HT1080 (cell line): ENCODE data around the gene FOS. TPM values are rescaled to one million over a fixed set of nuclear protein-coding genes. Genes with fewer than 3 reads are reported as not detected.
"Not testable (repeated sequence)": the region's sequence is repeated elsewhere in the genome, so short reads cannot be mapped to it uniquely, and the experiment has no call there.

Source experiments
- DNase-seq: peaks from one replicate; pipeline ENCODE4 v3.0.0-alpha.2; 2015; ENCODE audit warnings: low read depth
- total RNA-seq: library from RNA; depleted of rRNA; stranded (reverse); fragments of >200 nt; shearing (Covaris generic); gene quantifications from 2 replicates; pipeline ENCODE4 v1.2.3, GENCODE V29; 2014

The FOS gene
- total RNA-seq, 1 experiment from 2014 or later: 3.2 TPM

DNA sequence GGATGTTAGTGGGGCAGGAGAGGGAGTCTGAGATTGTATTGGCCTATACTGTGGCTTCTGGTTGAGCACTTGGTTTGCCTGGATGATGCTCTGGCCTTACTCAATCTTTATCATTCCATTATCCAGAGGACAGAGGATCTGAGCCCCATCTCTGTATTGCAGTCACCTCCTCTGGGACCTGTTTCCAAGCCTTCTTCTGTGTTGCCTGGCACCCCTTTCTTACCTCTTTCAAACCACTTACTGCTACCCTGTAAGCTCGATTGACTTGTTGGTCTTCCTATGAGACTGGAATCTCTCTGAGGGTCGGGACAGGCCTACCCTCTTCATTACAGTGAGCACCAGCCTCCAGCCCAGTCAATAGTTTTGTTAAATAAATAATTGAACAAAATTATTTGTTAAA, 3.0 kb upstream of the FOS start:
- no peak for DNase-seq

GRCh38 chr14:75277008-75277814, 1.4 kb upstream of the FOS start:
- DNase-seq: peak; percentile 83

DNA sequence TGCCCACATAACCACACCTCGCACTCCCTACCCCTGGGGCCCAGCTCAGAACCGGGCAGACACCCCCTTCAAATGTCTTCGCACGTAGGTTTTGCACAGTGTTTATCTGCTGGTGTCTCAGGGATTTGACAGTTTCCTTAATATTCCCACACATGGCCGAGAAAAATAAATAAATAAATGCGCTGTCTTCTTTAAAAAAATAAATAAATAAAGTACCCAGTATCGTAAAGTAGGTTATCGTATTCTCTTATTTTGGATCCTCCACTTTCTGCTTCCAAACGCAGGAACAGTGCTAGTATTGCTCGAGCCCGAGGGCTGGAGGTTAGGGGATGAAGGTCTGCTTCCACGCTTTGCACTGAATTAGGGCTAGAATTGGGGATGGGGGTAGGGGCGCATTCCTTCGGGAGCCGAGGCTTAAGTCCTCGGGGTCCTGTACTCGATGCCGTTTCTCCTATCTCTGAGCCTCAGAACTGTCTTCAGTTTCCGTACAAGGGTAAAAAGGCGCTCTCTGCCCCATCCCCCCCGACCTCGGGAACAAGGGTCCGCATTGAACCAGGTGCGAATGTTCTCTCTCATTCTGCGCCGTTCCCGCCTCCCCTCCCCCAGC, 710 bp upstream of the FOS start:
- peak; percentile 22 for DNase-seq

DNA sequence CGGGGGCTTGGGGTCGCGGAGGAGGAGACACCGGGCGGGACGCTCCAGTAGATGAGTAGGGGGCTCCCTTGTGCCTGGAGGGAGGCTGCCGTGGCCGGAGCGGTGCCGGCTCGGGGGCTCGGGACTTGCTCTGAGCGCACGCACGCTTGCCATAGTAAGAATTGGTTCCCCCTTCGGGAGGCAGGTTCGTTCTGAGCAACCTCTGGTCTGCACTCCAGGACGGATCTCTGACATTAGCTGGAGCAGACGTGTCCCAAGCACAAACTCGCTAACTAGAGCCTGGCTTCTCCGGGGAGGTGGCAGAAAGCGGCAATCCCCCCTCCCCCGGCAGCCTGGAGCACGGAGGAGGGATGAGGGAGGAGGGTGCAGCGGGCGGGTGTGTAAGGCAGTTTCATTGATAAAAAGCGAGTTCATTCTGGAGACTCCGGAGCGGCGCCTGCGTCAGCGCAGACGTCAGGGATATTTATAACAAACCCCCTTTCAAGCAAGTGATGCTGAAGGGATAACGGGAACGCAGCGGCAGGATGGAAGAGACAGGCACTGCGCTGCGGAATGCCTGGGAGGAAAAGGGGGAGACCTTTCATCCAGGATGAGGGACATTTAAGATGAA, 630 bp downstream of the FOS start:
- DNase-seq: no peak

DNA sequence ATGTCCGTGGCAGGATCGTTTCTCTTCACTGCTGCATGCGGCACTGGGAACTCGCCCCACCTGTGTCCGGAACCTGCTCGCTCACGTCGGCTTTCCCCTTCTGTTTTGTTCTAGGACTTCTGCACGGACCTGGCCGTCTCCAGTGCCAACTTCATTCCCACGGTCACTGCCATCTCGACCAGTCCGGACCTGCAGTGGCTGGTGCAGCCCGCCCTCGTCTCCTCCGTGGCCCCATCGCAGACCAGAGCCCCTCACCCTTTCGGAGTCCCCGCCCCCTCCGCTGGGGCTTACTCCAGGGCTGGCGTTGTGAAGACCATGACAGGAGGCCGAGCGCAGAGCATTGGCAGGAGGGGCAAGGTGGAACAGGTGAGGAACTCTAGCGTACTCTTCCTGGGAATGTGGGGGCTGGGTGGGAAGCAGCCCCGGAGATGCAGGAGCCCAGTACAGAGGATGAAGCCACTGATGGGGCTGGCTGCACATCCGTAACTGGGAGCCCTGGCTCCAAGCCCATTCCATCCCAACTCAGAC, 1.2 kb downstream of the FOS start:
- no peak for DNase-seq

DNA sequence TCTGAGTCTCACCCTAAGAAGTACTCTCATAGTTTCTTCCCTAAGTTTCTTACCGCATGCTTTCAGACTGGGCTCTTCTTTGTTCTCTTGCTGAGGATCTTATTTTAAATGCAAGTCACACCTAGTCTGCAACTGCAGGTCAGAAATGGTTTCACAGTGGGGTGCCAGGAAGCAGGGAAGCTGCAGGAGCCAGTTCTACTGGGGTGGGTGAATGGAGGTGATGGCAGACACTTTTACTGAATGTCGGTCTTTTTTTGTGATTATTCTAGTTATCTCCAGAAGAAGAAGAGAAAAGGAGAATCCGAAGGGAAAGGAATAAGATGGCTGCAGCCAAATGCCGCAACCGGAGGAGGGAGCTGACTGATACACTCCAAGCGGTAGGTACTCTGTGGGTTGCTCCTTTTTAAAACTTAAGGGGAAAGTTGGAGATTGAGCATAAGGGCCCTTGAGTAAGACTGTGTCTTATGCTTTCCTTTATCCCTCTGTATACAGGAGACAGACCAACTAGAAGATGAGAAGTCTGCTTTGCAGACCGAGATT, 1.7 kb downstream of the FOS start:
- DNase-seq: no peak

DNA sequence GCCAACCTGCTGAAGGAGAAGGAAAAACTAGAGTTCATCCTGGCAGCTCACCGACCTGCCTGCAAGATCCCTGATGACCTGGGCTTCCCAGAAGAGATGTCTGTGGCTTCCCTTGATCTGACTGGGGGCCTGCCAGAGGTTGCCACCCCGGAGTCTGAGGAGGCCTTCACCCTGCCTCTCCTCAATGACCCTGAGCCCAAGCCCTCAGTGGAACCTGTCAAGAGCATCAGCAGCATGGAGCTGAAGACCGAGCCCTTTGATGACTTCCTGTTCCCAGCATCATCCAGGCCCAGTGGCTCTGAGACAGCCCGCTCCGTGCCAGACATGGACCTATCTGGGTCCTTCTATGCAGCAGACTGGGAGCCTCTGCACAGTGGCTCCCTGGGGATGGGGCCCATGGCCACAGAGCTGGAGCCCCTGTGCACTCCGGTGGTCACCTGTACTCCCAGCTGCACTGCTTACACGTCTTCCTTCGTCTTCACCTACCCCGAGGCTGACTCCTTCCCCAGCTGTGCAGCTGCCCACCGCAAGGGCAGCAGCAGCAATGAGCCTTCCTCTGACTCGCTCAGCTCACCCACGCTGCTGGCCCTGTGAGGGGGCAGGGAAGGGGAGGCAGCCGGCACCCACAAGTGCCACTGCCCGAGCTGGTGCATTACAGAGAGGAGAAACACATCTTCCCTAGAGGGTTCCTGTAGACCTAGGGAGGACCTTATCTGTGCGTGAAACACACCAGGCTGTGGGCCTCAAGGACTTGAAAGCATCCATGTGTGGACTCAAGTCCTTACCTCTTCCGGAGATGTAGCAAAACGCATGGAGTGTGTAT, 2.4 kb downstream of the FOS start:
- DNase-seq: peak; percentile 19

DNA sequence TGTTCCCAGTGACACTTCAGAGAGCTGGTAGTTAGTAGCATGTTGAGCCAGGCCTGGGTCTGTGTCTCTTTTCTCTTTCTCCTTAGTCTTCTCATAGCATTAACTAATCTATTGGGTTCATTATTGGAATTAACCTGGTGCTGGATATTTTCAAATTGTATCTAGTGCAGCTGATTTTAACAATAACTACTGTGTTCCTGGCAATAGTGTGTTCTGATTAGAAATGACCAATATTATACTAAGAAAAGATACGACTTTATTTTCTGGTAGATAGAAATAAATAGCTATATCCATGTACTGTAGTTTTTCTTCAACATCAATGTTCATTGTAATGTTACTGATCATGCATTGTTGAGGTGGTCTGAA, 3.0 kb downstream of the FOS start:
- DNase-seq: no peak

DNA sequence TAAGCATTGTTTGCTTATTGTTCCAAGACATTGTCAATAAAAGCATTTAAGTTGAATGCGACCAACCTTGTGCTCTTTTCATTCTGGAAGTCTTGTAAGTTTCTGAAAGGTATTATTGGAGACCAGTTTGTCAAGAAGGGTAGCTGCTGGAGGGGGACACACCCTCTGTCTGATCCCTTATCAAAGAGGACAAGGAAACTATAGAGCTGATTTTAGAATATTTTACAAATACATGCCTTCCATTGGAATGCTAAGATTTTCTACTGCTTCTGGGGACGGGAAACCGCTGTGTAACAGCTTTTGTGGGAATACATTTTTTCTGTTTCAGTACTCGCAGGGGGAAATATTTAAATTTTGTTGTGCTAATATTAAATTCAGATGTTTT, 3.5 kb downstream of the FOS start:
- DNase-seq: no peak

GRCh38 chr14:75282555-75283161, 4.0 kb downstream of the FOS start:
- not testable (repeated sequence) for DNase-seq

GRCh38 chr14:75283162-75283832, 4.7 kb downstream of the FOS start:
- no peak for DNase-seq

DNA sequence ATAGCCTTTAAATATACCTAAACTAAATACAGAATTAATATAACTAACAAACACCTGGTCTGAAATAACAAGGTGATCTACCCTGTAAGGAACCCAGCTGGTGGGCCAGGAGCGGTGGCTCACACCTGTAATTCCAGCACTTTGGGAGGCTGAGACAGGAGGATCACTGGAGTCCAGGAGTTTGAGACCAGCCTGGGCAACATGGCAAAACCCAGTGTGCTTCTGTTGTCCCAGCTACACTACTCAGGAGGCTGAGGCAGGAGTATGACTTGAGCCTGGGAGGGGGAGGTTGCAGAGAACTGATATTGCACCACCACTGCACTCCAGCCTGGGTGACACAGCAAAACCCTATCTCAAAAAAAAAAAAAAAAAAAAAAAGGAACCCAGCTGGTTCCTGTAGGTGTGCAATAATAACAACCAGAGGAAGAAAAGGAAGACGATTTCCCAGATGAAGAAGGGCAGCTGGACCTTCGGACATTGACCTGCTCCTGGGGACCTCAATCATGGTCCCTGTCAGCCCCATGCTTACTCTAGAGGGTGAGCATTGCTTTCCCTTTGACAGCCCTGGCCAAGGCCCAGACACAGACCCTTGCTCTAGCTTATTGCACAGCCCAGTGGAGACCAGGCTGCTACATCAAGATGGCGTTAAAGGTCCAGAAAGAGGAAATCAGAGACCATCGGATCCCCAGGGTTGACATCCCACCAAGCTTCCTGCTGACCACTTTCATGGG, 5.4 kb downstream of the FOS start:
- DNase-seq: peak; percentile 25

DNA sequence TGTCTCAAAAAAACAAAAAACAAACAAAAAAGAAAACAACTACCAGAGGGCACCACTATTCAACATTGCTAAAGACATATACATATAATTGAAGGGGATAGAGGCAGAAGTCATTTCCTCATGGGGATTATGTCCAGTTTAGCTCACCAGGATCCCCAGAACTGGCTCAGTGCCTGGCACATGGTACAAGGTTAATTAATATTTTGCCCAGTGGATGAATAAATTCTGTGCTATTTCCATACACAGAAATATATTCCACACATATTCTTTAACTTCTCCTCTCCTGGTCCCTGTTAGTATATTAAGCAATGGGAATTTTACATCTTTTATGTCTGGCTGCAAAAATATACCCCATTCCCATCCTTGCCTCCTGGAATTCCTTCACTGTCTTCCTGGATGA, 6.7 kb downstream of the FOS start:
- no peak for DNase-seq

DNA sequence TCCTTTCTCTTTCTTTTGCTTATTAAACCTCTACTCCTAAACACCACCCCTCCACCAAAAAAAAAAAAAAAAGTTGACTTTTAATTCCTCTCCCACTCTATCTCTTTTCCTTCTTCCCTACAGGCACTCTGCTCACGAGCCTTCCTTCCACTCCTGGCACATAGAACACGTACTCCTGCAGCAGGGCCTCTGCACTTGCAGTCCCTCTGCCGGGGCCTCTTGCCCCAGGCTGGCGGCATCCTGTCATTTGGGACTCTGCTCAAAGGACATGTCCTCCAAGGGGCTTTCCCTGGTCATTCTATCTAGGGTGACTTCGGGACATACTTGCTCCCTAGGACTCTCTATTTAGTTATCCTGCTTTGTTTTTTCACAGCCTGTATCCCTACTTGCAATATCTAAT, 7.7 kb downstream of the FOS start:
- DNase-seq: no peak

GRCh38 chr14:75289840-75290388, 11.3 kb downstream of the FOS start:
- no peak for DNase-seq

GRCh38 chr14:75290851-75291250, 12.2 kb downstream of the FOS start:
- no peak for DNase-seq

DNA sequence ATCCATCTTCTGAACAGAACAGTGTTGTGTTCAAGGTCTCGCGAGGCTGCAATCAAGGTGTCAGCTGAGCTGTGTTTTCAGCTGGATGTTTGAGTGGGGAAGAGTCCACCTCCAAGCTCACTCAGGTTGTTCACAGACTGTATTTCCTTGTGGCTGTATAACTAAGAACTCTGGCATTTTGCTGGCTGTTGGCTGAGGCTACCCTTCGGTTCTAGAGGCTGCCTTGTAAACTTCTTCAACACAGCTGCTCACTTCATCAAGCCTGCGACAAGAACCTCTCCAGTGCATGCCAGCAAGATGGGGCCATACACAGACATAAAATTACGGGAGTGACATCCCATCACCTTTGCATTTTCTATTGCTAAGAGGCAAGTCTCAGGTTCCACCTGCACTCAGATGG, 12.7 kb downstream of the FOS start:
- DNase-seq: no peak

- DNase-seq: no peak
Observed at GRCh38 chr14:75292101-75292563, 13.5 kb downstream of the FOS start.

GRCh38 chr14:75292886-75293285, 14.3 kb downstream of the FOS start:
- DNase-seq: no peak
